IMR-90 (cell line): ENCODE results near the gene FMC1.
A peak's percentile ranks its signal among the peaks of the same experiment; 100 is the strongest.

Experiments used
- BHLHE40 ChIP-seq: fragments of 150-350 bp; IDR thresholded peaks from 2 replicates; pipeline ENCODE4 v1.6.1; 2016; ENCODE audit warnings: mild to moderate bottlenecking, low read depth, low read length
- CEBPB ChIP-seq: IDR thresholded peaks from 2 replicates; pipeline ENCODE4 v1.6.1; 2012; ENCODE audit warnings: low read depth, low read length, improper control_type of control experiment
- CHD1 ChIP-seq: IDR thresholded peaks from 2 replicates; pipeline ENCODE4 v1.6.1; 2012; ENCODE audit warnings: low read depth, low read length, improper control_type of control experiment
- CTCF ChIP-seq: conservative IDR thresholded peaks from 2 replicates; pipeline ENCODE4 v1.5.1; 2012; ENCODE audit warnings: mild to moderate bottlenecking, low read depth, low read length, improper control_type of control experiment
- FOS ChIP-seq: fragments of 150-350 bp; IDR thresholded peaks from 2 replicates; pipeline ENCODE4 v1.6.1; 2016; ENCODE audit warnings: low read depth, low read length
- MAFK ChIP-seq: IDR thresholded peaks from 2 replicates; pipeline ENCODE4 v1.6.1; 2012; ENCODE audit warnings: low read depth, low read length, improper control_type of control experiment
- NFE2L2 ChIP-seq: fragments of 150-350 bp; IDR thresholded peaks from 2 replicates; pipeline ENCODE4 v1.6.1; 2016; ENCODE audit warnings: low read depth, mild to moderate bottlenecking, low read length
- POLR2A ChIP-seq: IDR thresholded peaks from 2 replicates; pipeline ENCODE4 v1.6.1; 2012; ENCODE audit warnings: mild to moderate bottlenecking, low read depth, low read length
- RAD21 ChIP-seq: IDR thresholded peaks from 2 replicates; pipeline ENCODE4 v1.6.1; 2012; ENCODE audit warnings: low read length, improper control_type of control experiment
- RCOR1 ChIP-seq: IDR thresholded peaks from 2 replicates; pipeline ENCODE4 v1.6.1; 2012; ENCODE audit warnings: mild to moderate bottlenecking, low read length, improper control_type of control experiment; ENCODE audit not compliant: insufficient replicate concordance
- RFX5 ChIP-seq: IDR thresholded peaks from 2 replicates; pipeline ENCODE4 v1.8.0; 2012; ENCODE audit warnings: low read depth, mild to moderate bottlenecking, low read length, moderate library complexity
- SMC3 ChIP-seq: fragments of 150-350 bp; IDR thresholded peaks from 2 replicates; pipeline ENCODE4 v1.6.1; 2016; ENCODE audit warnings: low read depth, mild to moderate bottlenecking, antibody characterized with exemption, low read length, moderate library complexity

- TF ChIP-seq CTCF (no peak), POLR2A (no peak), RFX5 (no peak), RAD21 (no peak), MAFK (no peak), SMC3 (no peak), CEBPB (no peak), RCOR1 (no peak), CHD1 (no peak), FOS (peak; percentile 29; the same call in 1 of the 2 replicates), BHLHE40 (no peak), NFE2L2 (no peak)
These were observed 40.7 kb upstream of the FMC1 start for GRCh38 chr7:139300390-139300789.
